ENCODE measurements around the gene IRF9. TPM values are rescaled to one million over a fixed set of nuclear protein-coding genes. Genes with fewer than 3 reads are reported as not detected.
A peak's percentile ranks its signal among the peaks of the same experiment; 100 is the strongest.

The IRF9 gene
- total and polyA plus RNA-seq, 2 of the 13 experiments (the other 11 are each of a cell fraction or from before 2014, with no cell fraction given): 14.9 to 49.7 TPM

DNA sequence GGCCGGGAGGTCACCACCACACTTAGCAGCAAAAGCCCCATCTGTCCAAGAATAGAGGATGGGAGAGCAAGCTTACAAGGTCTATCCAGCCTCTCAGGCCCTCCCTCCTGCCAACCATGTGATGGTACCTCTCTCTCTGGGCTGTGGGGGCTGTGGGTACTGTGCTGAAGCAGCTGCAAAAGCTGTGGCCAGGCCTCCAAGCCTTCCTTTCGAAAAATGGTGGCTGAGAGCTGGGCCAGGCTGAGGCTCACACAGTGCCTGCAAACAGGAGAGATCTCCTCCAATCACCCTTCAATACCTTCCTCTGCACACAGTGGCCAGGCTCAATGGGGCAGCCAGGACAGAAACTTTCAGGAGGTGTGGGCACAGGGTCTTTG, 26.5 kb downstream of the IRF9 start:
- Histone ChIP-seq H2AFZ (ENCODE audit: low read length) (no peak overlapping the region), H3K36me3 (replicated peaks in 1 of 2; ENCODE audit: control insufficient read depth in 1 of 2, insufficient read depth in 2 of 2, low read length in 2 of 2) (peaks cover 63 to 73% of the 10 kb centered on the region in 2 experiments), H3K27me3 (ENCODE audit: control insufficient read depth in 1 of 2, insufficient read depth in 2 of 2, low read length in 2 of 2) (no peaks in the 10 kb centered on the region), H3K4me1 (ENCODE audit: insufficient read depth, low read length) (peaks cover 34% of the 10 kb centered on the region), H3K4me3 (replicated peaks in 1 of 3; ENCODE audit: insufficient read depth in 1 of 3, low read depth in 2 of 3, low read length in 3 of 3) (peak overlapping the region; percentile 70 to 92 (median 77)), H3K79me2 (ENCODE audit: insufficient read depth, low read length) (peaks cover 19% of the 10 kb centered on the region), H3K4me2 (ENCODE audit: low read depth, low read length) (peak overlapping the region; percentile 96), H3K9ac (ENCODE audit: insufficient read depth, low read depth, low read length) (peak overlapping the region; percentile 84), H3K9me3 (ENCODE audit: low read length) (no peaks in the 10 kb centered on the region), H3K27ac (ENCODE audit: extremely low read length, insufficient read depth, low read length) (no peak overlapping the region), H4K20me1 (ENCODE audit: insufficient read depth, low read length) (no peaks in the 10 kb centered on the region)
- no peak for DNase-seq (ENCODE audit: low spot score)
- 77% methylated on average over 2 of the region's 2 CpGs for WGBS (ENCODE audit: low lambda C conversion rate)
- in situ Hi-C loops (cut with HindIII; ENCODE audit: extremely low pct_ligation_motif_present, low pct_unique_long_range_greater_than_20kb) (no loop called here), intact Hi-C loops (cut with micrococcal nuclease; ENCODE audit: unreplicated experiment) (no loop called here)
- ChIA-PET CTCF (ENCODE audit: low intra/inter-chr PET ratio, low total read pairs) (no interaction called here), POLR2A (interaction anchor here (0.8 to 6.4 kb wide), 15 partner anchors 8 to 126 kb away, joined by 3 to 65 read pairs (median 19); partner anchors contain the start of genes CHMP4A, DCAF11, DHRS1 and EMC9)
- no peak for ATAC-seq
- no TSS peak for BruUV-seq (replicated peaks)
- no peak for FAIRE-seq
- TF ChIP-seq CERS6 (CRISPR knock-in tag; IDR thresholded peaks at IDR 0.05) (peak; percentile 43; the same call in 1 of the 2 replicates), KLF15 (CRISPR knock-in tag; IDR thresholded peaks at IDR 0.05; ENCODE audit: borderline replicate concordance) (no peak), SCMH1 (CRISPR knock-in tag; IDR thresholded peaks at IDR 0.05; ENCODE audit: borderline replicate concordance) (no peak), GATAD1 (CRISPR knock-in tag; IDR thresholded peaks at IDR 0.05) (no peak), ATAD3A (CRISPR knock-in tag; IDR thresholded peaks at IDR 0.05) (peak; percentile 48; the same call in 1 of the 2 replicates), CHCHD3 (CRISPR knock-in tag; IDR thresholded peaks at IDR 0.05) (no peak), ZNF878 (CRISPR knock-in tag; IDR thresholded peaks at IDR 0.05) (no peak), HOXD1 (CRISPR knock-in tag; IDR thresholded peaks at IDR 0.05) (no peak), ZNF737 (CRISPR knock-in tag; IDR thresholded peaks at IDR 0.05; ENCODE audit: borderline replicate concordance) (no peak), ZNF567 (CRISPR knock-in tag; IDR thresholded peaks at IDR 0.05; ENCODE audit: borderline replicate concordance) (no peak), ZNF17 (CRISPR knock-in tag; IDR thresholded peaks at IDR 0.05) (no peak), FOXP1 (IDR thresholded peaks at IDR 0.05) (no peak), FOXP1 (CRISPR knock-in tag; IDR thresholded peaks at IDR 0.05) (no peak), ZNF160 (CRISPR knock-in tag; IDR thresholded peaks at IDR 0.05) (no peak), HES4 (CRISPR knock-in tag; IDR thresholded peaks at IDR 0.05; ENCODE audit: borderline replicate concordance) (no peak), PRDM10 (CRISPR knock-in tag; IDR thresholded peaks at IDR 0.05; ENCODE audit: low read depth) (no peak), GTF2F1 (IDR thresholded peaks at IDR 0.05; ENCODE audit: low read length) (no peak), AGO1 (IDR thresholded peaks at IDR 0.05; ENCODE audit: low read depth, low read length, poor library complexity, severe bottlenecking) (no peak), MBNL3 (CRISPR knock-in tag; conservative IDR thresholded peaks at IDR 0.05) (no peak), SATB2 (CRISPR knock-in tag; IDR thresholded peaks at IDR 0.05) (no peak)
- TF ChIP-seq, protein P1, sequence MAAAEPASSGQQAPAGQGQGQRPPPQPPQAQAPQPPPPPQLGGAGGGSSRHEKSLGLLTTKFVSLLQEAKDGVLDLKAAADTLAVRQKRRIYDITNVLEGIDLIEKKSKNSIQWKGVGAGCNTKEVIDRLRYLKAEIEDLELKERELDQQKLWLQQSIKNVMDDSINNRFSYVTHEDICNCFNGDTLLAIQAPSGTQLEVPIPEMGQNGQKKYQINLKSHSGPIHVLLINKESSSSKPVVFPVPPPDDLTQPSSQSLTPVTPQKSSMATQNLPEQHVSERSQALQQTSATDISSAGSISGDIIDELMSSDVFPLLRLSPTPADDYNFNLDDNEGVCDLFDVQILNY (CRISPR knock-in tag; conservative IDR thresholded peaks at IDR 0.05): no peak

All from HepG2 (cell line).